Fibroblast of peridontal ligament (primary cell): Measurements from ENCODE around the gene SPPL2C.

Experiments
- DNase-seq: peaks from one replicate; pipeline ENCODE4 v3.0.0-alpha.2; 2010; ENCODE audit errors: extremely low read depth

SPPL2C gene

DNA sequence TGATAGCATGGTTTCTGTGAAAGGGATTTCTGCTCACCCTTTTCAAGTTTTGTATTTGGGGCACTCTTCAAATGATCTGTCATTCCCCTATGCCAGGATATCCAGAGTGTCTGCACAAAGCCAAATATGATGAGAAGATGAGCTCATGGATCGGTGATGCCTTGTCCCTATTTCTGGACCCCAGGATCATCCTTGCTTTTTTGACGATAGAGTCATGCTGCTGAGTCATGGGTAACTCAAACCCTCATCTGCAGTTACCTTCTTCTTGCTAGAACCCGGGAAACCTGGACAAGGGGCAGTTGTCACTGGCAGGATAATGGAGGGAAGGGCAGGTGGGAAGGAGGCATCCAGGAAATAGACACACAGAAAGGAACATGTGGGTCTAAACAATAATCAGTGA is 31.9 kb downstream of the SPPL2C start:
- no peak for DNase-seq

DNA sequence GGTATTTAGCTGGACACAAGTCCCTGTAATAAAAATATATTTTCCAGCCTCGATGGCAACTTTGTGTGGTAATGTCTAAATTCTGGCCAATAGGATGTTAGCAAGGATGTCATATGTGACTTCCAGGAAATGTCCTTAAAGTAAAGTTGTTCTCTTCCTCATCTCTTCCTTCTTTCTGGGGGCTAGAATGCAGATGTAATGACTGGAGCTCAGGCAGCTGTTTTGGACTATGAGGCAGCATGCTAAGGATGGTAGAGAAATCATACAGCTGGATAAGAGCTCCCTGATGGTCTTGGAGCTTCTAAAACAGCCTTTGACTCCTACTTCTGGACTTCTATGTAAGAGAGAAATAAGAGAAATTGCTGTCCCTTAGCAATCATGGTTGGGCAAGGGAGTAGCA is 32.8 kb downstream of the SPPL2C start:
- no peak for DNase-seq

DNA sequence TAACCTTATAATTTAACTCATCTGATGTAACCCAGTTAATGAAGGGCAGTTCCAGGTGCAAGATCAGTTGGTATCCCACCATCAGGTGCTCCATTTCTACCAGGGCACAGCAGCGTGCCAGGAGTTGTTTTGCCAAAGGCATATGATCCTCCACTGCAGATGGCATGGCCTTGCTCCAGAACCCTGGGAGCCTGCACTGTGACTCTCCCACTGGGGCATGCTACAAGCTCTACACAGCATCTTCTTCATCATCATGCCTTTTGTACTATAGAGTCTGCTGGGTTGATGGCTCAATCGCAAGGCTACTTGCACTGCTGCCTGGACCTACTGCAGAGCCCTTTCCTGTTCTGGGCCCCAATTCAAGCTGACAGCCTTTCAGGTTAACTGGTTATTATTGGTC is 38.4 kb downstream of the SPPL2C start:
- no peak for DNase-seq

GRCh38 chr17:45886852-45887251 is 42.2 kb downstream of the SPPL2C start:
- no peak for DNase-seq

GRCh38 chr17:45888392-45888791 is 43.7 kb downstream of the SPPL2C start:
- DNase-seq, result no peak

GRCh38 chr17:45889579-45889978 is 44.9 kb downstream of the SPPL2C start:
- DNase-seq, result no peak

DNA sequence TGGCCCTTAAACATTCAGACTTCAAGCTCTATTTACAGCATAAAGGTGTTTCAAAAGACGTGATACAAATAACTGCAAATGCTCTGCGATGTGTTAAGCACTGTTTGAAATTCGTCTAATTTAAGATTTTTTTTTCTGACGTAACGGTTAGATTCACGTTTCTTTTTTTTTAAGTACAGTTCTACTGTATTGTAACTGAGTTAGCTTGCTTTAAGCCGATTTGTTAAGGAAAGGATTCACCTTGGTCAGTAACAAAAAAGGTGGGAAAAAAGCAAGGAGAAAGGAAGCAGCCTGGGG is 49.0 kb downstream of the SPPL2C start:
- DNase-seq, result no peak

DNA sequence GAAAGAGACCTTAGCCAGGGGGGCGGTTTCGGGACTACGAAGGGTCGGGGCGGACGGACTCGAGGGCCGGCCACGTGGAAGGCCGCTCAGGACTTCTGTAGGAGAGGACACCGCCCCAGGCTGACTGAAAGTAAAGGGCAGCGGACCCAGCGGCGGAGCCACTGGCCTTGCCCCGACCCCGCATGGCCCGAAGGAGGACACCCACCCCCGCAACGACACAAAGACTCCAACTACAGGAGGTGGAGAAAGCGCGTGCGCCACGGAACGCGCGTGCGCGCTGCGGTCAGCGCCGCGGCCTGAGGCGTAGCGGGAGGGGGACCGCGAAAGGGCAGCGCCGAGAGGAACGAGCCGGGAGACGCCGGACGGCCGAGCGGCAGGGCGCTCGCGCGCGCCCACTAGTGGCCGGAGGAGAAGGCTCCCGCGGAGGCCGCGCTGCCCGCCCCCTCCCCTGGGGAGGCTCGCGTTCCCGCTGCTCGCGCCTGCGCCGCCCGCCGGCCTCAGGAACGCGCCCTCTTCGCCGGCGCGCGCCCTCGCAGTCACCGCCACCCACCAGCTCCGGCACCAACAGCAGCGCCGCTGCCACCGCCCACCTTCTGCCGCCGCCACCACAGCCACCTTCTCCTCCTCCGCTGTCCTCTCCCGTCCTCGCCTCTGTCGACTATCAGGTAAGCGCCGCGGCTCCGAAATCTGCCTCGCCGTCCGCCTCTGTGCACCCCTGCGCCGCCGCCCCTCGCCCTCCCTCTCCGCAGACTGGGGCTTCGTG is 49.5 kb downstream of the SPPL2C start, which contains the start of gene MAPT:
TSS of gene MAPT (plus strand) at position 533 of the 763 bp plus-strand sequence. CDS start 67,784 bp downstream, outside the sequence.
- peak; percentile 91 for DNase-seq

DNA sequence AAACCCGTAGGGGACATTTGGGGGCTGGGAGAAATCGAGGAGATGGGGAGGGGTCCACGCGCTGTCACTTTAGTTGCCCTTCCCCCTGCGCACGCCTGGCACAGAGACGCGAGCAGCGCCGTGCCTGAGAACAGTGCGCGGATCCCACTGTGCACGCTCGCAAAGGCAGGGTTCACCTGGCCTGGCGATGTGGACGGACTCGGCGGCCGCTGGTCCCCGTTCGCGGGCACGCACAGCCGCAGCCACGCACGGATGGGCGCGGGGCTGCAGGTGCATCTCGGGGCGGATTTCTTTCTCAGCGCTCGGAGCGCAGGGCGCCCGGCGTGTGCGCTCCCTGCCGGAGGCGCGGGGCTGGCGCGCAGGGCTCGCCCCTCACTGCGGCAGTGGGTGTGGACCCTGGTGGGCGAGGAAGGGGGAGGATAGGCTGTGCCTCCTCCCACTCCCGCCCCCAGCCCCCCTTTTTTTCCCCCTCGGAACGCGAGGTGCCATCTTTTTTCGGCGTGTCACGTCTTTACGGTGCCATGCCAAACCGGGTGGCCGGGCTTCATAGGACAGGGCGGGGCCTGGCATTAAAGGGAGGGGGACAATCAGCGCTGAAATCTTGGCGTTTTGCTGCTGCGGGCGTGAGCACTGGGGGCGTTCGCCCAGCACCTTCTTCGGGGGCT is 50.8 kb downstream of the SPPL2C start:
- peak; percentile 0 for DNase-seq

GRCh38 chr17:45895969-45896785 is 51.5 kb downstream of the SPPL2C start:
- no peak for DNase-seq
